ENCODE results near the gene GJC1.
"Not testable (repeated sequence)": the region's sequence is repeated elsewhere in the genome, so short reads cannot be mapped to it uniquely, and the experiment has no call there.

GJC1 gene

DNA sequence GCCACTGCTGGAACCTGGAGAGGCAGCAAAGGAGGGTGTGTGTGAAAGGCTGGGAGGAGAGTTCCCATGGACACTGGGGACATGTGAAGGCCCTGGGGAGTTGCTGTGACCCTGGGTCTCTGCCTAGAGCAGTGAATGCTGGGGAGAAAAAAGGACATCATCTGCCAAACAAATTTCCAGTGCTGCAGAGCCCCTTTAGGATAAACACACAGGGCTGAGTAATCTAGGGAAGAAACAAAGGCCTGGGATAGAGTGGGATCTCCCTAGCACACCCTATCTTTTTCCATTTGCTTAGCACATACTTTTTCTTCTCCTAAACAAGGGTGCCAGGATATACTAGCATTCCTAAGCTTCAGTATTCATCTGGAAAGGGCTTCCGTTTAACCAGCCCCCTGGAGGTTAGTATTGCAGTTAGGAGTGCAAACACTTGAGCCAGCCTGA is 14.3 kb upstream of the GJC1 start:
- no peak for DNase-seq (ENCODE audit: low read depth in 2 of 2)

- DNase-seq (ENCODE audit: low read depth in 2 of 2), result no peak
Measured at GRCh38 chr17:44842748-44843147, 12.7 kb upstream of the GJC1 start.

- no peak for DNase-seq (ENCODE audit: low read depth in 2 of 2)
Measured at GRCh38 chr17:44840936-44841335, 10.8 kb upstream of the GJC1 start.

DNA sequence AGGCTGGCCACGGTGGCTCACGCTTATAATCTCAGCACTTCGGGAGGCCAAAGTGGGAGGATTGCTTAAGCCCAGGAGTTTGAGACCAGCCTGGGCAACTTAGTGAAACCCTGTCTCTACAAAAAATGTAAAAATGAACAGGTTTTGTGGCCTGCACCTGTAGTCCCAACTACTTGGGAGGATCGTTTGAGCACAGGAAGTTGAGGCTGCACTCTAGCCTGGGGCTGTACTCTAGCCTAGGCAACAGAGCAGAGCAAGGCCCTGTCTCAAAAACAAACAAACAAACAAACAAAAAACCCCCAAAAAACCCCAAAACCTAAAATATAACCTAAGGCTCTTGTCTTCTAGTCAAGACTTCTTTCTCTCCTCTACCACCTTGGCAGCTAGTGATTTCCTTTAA is 10.2 kb upstream of the GJC1 start:
- DNase-seq (ENCODE audit: low read depth in 2 of 2), result no peak

- DNase-seq (ENCODE audit: low read depth in 2 of 2), result no peak
Measured at GRCh38 chr17:44837196-44837595, 7.1 kb upstream of the GJC1 start.

DNA sequence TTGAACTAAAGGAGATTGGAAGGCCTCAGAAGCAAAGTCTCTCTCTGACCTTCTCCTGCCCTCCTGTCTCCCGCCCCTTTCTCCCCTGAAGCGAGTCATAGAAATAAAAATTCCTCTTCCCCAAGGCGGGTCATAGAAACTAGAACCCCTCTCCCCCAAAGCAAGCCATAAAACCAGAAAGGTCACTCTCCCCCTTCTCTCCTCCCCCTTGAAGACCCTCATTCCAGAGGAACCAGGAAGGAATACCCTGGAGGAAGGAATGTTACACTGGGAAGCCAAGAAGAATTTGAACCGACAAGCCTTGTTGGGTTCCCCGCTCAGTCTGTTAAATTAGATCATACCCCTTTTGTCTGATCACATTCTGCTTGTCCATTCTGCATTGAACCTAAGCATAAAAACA is 2.7 kb upstream of the GJC1 start:
- DNase-seq (ENCODE audit: low read depth in 2 of 2), result no peak

DNA sequence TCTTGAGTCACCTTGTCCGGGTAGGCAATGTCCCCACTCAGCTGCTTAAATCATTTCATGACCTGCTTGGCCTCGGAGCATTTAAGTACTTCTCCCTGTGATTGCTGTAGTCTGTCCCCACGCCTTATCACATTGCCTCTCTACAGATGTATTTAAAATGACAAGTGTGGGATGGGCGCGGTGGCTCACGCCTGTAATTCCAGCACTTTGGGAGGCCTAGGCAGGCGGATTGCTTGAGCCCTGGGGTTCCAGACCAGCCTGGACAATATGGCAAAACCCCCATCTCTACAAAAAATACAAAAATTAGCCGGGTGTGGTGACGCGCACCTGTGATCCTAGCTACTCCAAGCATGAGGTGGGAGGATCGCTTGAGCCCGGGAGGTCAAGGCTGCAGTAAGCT is 1.3 kb upstream of the GJC1 start:
- no peak for DNase-seq (ENCODE audit: low read depth in 2 of 2)

DNA sequence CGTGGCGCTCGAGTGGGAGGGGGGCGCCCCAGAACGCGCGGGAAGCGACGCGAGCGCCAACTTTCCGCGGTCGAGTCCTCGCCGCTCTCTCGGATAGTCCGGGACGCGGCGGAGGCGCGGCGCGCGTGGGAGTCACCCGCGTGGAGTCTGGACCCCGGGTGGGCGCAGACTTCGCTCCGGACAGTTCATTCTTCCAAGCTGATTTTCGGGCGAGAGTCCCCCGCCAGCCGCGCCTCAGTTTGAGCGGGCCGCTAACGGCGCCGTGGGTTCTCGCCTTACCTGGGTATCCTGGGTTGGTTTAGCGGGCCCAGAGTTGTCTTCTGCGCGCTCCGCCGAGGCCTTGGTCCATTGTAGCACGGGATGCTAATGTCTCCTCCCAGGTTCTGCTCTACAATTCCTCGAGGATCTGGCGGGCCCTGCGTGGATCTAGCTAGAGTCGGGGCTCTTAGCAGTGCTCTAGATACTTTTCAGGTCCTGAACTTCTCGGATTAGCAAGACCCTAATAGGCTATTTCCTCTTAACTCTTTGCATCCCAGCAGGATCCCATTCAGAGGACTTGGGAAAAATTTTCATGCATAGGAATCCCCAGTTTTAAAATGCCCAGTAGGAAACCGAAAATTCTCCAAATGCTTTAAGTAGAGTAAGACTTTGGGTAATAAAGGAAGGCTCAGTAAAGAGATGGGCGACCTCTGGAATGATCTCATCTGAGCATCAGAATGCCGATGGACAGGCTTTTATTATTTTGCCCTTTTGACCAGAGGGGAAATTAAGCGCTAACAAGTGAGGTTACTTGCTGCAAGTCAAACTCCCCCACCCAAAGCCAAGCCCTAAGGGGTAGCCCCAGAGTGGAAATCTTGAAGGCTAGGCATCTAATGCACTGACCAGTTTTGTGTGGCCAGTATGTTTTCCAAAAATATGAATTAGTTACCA is 537 bp upstream of the GJC1 start:
- peak; percentile 16 to 25 for DNase-seq (ENCODE audit: low read depth in 2 of 2)

DNA sequence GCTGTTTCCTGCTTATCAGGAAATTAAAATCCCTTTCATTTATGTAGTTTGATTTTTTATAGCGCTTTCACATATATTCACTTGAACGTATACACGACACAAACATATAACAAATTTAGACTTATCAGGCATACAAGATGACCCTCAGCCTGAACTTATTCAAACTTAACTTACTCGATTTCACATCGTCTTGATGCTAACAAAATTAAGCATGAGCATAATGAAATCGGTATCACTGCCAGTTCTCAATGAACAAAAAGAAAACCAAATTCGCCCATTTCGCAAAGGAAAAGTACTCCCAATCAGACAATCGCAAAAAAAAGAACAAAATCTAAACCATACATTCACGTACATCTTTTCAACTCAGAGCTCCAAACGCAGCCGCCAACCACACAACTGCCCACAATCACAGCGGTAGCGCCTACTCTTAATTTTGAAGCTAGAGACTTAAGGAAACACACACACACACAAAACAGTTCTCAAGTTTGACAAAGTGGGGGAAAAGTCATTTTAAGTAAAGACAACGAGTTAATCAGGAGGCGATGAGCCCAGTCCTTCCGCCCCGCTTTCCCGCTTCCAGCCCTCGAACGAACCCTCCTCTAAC is 1.1 kb downstream of the GJC1 start:
- no peak for DNase-seq (ENCODE audit: low read depth in 2 of 2)

- DNase-seq (ENCODE audit: low read depth in 2 of 2), result no peak
Measured at GRCh38 chr17:44827863-44828262, 2.2 kb downstream of the GJC1 start.

- no peak for DNase-seq (ENCODE audit: low read depth in 2 of 2)
Measured at GRCh38 chr17:44826123-44826790, 3.8 kb downstream of the GJC1 start.

DNA sequence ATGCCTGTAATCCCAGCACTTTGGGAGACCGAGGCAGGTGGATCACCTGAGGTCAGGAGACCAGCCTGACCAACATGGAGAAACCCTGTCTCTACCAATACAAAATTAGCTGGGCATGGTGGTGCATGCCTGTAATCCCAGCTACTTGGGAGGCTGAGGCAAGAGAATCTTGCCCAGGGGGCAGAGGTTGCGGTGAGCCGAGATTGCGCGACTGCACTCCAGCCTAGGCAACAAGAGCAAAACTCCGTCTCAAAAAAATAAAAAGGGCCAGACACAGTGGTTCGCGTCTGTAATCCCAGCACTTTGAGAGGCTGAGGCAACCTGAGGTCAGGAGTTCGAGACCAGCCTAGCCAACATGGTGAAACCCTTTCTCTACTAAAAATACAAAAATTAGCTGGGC is 4.9 kb downstream of the GJC1 start:
- not testable (repeated sequence) for DNase-seq (ENCODE audit: low read depth in 2 of 2)

DNA sequence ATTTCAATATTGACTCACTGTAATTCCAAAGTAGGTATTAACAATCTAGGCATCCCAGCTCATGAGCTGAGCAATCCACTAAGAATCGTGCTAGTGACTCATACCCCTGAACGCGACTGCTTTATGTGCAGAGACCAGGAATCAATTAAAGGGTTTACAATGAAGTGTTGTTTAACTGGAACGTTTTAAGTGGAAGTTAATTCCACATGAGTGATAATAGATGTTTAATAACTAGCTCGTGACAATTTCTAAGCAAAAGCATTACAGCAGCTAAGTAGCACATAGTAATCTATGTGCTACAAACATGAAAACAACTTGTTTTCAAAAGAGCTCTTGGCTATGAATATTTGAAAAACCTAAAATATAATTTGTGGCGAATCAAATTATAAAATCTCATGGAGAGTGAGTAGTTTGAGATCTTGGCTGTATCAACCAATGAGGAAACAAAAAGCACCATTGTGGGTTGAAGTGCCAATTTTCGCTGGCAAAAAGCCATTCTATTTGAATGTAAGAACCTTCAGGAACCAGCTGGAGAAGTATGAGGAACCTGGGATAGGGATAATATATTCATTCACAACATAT is 9.4 kb downstream of the GJC1 start:
- DNase-seq (ENCODE audit: low read depth in 2 of 2), result no peak

DNA sequence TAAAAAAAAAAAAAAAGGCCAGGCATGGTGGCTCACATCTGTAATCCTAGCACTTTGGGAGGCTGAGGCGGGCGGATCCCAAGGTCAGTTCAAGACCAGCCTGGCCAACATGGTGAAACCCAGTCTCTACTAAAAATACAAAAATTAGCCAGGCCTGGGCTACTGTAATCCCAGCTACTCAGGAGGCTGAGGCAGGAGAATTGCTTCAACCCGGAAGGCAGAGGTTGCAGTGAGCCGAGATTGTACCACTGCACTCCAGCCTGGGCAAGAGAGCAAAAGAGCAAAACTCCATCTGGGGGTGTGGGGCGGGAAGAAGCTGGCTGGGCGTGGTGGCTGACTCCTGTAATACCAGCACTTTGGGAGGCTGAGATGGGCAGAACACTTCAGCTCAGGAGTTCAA is 11.6 kb downstream of the GJC1 start:
- not testable (repeated sequence) for DNase-seq (ENCODE audit: low read depth in 2 of 2)

DNA sequence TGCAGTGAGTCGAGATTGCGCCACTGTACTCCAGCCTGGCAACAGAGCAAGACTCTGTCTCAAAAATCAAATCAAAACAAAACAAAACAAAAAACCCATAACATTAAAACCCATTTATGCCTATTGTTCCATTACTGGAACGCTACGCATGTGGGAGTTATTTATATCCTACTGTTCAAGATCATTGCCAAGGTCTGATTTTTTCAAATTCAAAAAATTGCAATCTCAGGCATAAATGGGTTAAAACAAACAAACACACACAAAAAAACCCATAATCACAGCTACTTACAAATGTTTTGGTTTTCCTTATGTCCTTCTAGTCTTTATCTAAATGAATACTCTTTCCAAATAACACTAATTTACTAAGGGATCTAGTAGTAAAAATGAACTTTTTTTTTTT is 17.8 kb downstream of the GJC1 start:
- no peak for DNase-seq (ENCODE audit: low read depth in 2 of 2)

DNA sequence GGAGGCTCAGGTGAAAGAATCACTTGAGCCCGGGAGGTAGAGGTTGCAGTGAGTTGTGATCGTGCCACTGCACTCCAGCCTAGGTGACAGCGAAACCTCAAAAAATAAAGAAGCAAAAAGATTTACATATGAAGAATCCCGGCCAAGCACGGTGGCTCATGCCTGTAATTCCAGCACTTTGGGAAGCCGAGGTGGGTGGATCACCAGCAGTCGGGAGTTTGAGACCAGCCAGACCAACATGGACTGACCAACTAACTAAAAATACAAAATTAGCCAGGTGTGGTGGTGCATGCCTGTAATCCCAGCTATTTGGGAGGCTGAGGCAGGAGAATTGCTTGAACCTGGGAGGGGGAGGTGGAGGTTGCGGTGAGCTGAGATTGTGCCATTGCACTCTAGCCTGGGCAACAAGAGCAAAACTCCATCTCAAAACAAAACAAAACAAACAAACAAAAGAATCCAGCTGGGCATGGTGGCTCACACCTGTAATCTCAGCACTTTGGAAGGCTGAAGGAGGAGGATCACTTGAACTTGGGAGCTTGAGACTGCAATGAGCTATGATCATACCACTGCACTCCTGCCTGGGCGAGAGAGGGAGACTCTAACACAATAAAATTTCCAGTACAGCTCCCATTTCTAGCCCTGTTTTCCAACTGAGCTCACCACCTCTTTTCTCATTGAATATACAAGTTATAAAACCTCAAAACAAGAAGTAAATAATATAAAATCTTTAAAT is 21.3 kb downstream of the GJC1 start:
- DNase-seq (ENCODE audit: low read depth in 2 of 2), result not testable (repeated sequence)

DNA sequence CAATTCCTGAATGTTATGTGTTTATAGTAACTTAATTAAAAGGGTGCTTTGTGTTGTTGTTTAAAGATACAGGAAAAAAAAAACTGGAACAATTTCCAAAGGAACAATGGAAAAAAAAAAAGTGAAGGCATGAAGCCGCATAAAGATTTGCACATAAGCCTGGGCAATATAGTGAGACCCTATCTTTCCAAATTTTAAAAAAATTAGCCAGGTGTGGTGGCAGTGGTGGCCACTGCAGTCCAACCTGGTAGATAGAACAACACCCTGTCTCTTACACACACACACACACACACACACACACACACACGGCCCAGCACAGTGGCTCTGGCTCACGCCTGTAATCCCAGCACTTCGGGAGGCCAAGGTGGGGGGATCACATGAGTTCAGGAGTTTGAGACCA is 21.9 kb downstream of the GJC1 start:
- no peak for DNase-seq (ENCODE audit: low read depth in 2 of 2)

DNA sequence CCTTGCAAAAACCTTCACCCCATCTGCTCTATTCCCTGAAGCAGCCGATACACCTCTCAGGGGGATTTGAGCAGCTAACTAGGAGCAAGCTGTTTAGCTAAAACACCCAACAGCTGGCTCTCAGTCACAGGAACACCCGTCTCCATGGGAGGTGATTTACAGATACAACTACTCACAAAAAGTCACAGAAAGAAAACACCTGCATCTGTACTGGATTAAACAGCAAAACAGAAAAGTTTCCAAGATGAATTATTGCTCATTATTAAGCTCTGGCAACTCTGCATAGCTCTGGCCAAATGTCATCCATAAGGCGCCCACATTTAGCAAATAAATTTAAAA is 22.3 kb downstream of the GJC1 start:
- DNase-seq (ENCODE audit: low read depth in 2 of 2), result no peak

DNA sequence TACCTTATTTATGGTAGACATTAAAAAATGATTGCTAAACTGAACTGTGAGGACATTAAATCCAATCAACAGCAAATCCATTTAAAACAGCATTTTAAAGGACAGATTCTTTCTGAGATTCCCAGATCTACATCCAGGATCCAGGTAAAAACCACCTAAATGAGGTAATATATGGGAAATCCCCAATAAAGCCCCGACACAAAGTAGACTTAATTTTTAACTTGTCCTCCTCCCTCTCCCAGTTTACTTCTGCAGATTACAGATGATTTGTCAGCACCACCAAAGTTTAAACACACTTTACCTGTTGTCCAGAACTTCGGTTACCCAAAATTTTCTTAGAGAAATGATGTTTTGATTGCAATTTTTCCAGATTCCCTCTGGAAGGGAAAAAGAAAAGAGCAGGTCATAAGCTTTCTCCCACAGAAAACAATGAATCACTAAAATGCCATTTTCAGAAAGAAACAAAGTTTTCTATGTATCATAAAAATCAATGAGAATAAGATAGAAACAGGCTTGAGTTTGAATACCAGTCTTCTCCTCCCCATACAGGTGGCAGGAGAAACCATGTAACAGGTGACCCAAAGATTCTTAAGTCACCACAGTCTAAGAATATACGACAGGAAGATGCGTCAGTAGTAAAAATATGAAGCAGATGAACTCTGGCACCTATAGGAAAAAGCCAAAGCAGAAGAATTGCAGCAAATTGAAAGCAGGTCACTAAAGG is 22.8 kb downstream of the GJC1 start:
- DNase-seq (ENCODE audit: low read depth in 2 of 2), result no peak

- no peak for DNase-seq (ENCODE audit: low read depth in 2 of 2)
Measured at GRCh38 chr17:44804302-44805089, 25.6 kb downstream of the GJC1 start.

All from stimulated activated CD4-positive, alpha-beta T cell treated with anti-CD3 and anti-CD28 coated beads, Interleukin-1b, Interleukin-23, amount 100 ng/mL, for 4 hours (primary cell).